HG03066 (cell line): ENCODE measurements around the gene ELP2.
A peak's percentile ranks its signal among the peaks of the same experiment; 100 is the strongest.
"Not testable (repeated sequence)": the region's sequence is repeated elsewhere in the genome, so short reads cannot be mapped to it uniquely, and the experiment has no call there.

Source experiments
- ATAC-seq: cut with Tn5 transposase; IDR thresholded peaks from one replicate; pipeline ENCODE4 v1.9.1; 2021; ENCODE audit warnings: low read depth; ENCODE audit not compliant: unreplicated experiment

The ELP2 gene, protein sequence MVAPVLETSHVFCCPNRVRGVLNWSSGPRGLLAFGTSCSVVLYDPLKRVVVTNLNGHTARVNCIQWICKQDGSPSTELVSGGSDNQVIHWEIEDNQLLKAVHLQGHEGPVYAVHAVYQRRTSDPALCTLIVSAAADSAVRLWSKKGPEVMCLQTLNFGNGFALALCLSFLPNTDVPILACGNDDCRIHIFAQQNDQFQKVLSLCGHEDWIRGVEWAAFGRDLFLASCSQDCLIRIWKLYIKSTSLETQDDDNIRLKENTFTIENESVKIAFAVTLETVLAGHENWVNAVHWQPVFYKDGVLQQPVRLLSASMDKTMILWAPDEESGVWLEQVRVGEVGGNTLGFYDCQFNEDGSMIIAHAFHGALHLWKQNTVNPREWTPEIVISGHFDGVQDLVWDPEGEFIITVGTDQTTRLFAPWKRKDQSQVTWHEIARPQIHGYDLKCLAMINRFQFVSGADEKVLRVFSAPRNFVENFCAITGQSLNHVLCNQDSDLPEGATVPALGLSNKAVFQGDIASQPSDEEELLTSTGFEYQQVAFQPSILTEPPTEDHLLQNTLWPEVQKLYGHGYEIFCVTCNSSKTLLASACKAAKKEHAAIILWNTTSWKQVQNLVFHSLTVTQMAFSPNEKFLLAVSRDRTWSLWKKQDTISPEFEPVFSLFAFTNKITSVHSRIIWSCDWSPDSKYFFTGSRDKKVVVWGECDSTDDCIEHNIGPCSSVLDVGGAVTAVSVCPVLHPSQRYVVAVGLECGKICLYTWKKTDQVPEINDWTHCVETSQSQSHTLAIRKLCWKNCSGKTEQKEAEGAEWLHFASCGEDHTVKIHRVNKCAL

DNA sequence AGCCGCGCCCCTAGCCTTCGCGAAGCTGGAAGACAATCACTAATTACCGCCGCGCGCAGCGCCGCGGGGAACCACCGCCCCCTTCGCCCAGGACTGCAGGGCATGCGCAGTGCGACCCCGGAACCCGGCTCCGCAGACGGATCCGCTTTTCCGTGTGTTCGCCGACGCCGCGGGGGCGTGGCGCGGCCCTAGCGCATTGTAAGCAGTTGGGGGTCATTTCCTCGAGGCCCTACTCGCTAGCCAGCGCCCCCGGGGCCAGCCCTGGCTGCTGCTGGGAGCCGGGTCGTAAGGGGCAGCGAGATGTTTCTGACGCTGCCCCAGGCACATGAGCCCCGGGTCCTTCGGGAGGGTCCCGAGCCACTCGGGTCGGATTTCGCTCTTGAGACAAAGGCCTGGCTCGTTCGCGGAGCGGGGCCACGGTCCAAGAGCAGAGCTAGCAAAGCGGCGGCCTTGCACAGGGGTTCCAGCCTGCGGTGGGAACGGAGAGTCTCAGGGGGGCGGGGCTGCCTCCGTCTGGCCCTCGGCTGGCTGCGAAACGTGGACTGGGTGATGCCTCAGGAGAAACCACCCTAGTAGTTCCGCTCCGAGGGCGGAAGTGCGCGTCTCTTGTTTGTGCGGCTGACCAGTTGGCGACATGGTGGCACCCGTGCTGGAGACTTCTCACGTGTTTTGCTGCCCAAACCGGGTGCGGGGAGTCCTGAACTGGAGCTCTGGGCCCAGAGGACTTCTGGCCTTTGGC, at the start of gene ELP2, which contains the start of gene SLC39A6:
Gene ELP2, plus strand, starts transcription at position 600 of the 739 bp plus-strand sequence. Its CDS starts 35 bp downstream, at position 635.
Gene SLC39A6, minus strand, starts transcription at position 41 of the 739 bp plus-strand sequence. CDS start 2,333 bp downstream, outside the sequence.
- peak; percentile 88 for ATAC-seq

DNA sequence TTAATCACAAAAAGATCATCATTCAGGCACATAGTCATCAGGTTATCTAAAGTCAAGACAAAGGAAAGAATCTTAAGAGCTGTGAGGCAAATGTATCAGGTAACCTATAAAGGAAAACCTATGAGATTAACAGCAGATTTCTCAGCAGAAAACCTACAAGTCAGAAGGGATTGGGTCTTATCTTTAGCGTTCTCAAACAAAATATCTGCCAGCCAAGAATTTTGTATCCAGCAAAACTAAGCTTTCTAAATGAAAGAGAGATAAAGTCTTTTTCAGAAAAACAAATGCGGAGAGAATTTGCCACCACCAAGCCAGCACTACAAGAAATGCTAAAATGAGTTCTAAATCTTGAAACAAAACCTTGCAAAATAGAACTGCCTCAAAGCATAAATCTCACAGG, 48.6 kb upstream of the ELP2 start:
- ATAC-seq, result not testable (repeated sequence)

DNA sequence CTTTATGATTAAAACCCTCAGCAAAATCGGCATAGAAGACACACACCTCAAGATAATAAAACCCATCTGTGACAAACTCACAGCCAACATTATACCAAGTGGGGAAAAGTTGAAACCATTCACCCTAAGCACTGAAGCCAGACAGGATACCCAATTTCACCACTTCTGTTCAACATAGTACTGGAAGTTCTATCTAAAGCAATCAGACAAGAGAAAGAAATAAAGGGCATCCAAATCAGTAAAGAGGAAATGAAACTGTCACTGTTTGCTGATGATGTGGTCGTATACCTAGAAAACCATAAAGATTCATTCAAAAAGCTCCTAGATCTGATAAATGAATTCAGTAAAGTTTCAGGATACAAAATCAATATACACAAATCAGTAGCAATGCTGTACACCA, 46.0 kb upstream of the ELP2 start:
- ATAC-seq, result no peak

DNA sequence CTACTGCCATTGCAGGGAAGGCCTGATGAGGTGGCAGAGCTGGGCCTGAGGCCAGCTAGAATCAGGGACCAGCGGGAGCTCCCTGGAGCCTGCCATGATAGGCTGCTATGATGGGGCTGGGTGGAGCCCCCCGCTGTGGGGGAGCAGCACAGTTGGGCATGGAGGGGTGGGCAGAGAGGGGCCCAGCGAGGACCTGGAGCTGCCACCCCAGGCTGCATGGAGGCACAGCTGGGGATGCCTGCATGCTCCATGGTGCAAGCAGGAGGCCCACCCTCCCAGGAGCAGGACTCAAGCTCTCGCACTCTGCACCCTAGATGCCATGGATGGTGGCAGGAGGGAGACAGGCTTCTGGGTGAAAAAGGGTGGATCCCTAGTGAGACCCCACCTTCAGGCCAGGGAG, 44.5 kb upstream of the ELP2 start:
- no peak for ATAC-seq

DNA sequence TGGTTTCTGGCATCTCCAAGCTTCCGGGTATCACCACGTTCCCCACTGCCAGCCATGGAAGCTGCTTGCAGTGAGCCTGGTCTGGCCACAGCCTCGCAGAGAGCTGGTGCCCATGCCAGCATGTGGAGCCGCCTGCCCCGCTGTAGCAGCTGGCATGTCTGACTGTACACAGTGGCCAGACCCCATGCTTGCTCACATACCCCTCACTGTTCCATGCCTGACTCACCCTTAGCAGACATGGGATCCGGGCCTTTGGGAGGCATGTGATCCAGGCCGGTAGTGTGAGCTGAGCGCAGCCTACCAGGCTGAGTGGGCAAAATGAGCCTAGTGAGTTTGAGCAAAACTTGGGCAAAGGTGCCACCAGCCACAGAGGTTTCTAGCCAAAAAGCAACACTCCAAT, 43.5 kb upstream of the ELP2 start:
- no peak for ATAC-seq

DNA sequence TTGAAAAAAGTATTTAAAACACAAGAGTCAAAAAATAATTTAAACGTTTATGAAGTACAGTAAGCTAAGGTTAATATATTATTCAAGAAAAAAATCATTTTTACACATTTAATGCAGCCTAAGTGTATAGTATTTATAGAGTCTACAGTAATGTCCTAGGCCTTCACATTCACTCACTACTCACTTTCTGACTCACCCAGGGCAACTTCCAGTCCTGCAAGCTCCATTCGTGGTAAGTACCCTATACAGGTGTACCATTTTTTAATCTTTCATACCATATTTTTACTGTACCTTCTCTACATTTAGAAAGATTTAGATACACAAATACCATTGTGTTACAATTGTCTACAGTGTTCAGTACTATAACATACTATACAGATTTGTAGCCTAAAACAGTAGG, 41.4 kb upstream of the ELP2 start:
- ATAC-seq, result no peak

DNA sequence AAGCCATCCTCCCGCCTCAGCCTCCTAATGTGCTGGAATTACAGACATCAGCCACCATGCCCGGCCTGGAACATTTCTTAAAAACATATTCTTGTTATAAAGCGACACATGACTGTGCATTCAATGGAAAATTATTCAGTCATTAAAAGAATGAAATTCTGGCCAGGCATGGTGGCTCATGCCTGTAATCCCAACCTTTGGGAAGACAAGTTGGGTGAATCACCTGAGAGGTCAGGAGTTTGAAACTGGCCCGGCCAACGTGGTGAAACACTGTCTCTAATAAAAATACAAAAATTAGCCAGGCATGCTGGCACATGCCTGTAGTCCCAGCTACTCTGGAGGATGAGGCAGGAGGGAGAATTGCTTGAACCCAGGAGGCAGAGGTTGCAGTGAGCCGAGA, 40.7 kb upstream of the ELP2 start:
- ATAC-seq, result no peak

DNA sequence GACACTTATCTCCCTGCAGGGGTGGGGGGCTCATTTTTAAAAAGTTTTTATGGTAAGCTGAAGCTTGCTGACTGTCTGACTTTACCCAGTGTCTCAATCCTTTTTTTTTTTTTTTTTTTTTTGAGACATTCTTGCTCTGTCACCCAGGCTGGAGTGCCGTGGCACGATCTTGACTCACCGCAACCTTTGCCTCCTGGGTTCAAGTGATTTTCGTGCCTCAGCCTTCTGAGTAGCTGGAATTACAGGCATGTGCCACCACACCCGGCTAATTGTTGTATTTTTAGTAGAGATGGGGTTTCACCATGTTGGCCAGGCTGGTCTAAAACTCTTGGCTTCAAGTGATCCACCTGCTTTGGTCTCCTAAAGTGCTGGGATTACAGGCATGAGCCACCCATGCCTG, 37.6 kb upstream of the ELP2 start:
- ATAC-seq, result not testable (repeated sequence)

DNA sequence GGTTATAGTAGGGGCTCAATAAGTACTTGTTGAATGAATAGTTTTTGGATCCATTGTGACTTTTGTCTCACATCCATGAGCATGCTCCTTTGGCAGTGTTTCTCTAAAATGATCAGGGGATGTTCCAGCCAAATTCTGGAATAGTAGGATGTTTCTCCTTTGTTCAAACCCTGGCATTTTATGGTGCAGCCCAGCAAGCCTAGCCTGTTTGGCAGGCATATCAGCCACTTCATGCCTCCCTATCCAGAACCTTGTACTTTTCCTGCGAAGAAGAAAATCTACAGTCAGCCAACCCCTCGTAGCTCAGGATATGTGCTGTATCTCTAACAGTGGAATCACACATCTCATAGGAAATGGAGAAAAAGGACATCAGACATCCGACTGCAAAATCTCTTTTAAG, 35.3 kb upstream of the ELP2 start:
- no peak for ATAC-seq

DNA sequence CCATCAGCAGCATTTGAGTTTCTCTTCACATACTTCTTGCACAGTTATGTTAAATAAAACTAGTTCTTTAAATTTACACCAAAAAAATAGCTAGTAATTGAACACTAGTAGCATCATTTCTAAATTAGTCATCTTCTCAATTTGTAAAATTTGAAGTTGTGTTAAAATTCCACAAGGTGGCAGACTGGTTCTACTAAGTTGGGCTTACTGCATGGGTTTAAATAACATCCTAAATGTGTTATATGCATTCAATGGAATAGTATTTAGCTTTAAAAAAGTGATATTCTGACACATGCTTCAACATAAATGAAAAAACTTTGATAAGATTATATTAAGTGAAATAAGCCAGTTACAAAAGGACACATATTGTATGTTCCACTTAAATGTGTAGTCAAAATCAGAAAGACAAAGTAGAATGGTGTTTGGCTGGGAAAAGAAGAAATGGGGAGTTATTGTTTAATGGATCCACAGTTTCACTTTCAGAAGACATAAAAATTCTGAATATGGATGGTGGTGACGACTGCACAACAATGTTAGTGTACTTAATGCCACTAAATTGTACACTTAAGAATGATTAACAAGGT, 33.7 kb upstream of the ELP2 start:
- ATAC-seq, result no peak

DNA sequence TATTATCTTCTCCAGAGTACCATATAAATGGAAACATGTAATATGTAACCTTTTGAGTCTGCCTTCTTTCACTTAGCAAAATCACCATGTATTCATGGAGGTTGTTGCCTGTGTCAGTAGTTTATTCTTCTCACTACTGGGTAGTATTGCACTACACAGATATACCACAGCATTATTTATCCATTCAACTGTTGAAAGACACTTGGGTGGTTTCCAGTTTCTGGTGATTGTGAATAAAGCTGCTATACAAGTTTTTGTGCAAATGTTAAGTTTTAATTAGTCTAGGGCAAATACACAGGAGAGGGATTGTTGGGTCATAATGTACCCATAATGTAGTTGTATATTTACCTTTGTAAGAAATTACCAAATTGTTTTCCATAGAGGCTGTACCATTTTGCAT, 32.7 kb upstream of the ELP2 start:
- ATAC-seq, result no peak

DNA sequence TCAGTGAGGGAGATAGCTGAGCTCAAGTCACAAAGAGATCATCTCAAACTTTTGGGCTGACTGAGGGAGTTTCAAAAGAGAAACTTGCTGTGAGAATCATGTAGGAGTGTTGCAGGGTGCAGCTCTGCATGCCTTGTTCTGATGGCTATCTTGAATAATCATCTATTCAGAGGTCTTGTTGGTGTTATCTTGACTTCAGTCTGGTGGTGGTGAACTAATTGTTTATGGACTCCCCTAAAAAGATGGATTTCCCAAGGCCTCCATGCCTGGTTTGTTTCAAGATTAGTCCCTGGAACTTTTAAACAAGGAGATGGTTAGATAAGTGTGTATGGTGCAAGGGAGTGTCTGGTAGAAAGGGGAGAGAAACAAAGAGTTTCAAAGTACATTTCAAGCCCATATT, 30.4 kb upstream of the ELP2 start:
- ATAC-seq, result no peak

DNA sequence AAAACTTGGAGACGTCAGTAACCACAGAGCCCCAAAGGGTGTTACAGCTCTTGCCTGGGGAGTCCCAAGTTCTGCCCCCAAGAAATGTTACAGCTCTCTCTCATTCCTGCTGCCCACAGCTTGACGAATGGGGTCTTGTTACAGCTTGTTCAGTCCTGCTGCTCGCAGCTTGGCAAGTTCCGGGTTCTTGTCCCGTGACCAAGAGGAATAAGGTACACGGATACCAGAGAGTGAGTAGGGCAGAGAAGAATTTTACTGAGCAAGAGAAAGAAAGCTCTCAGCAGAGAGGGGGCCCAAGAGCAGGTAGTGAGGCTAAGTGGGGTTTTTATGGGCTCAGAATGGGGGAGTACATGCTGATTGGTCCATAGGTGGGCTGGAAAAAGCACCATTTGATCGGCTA, 27.8 kb upstream of the ELP2 start:
- no peak for ATAC-seq

DNA sequence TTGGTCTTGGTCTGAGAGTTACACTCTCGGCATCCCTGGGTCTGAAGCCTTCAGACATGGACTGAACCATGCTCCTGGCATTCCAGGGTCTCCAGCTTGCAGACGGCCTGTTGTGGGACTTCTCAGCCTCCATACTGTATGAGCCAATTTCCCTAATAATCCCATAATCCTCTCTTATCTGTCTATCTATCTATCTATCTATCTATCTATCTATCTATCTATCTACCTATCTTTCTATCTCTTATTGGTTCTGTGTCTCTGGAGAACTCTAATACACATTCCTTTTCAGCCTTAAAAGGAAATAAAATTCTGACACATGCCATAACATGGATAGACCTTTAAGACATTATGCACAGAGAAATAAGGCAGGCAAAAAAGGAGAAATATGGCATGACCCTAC, 24.9 kb upstream of the ELP2 start:
- no peak for ATAC-seq

DNA sequence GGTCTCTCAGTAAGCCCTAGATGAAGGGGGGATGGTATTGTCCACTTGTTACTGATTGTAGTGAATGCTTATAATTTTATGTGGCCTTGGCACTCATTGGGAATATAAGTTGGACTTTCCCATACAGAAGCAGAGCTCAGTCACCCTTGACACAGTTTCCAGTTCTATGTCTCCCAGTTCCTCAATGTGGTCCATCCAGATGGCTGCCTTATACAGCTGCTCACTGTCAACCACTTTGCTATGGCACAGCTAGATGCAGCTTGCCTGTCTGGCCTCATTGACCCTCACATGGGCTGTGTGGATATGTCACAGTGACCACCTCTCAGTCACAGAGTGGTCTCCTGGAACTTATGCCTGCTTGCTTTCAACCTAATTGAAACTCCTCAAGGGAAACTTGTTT, 22.2 kb upstream of the ELP2 start:
- ATAC-seq, result no peak

DNA sequence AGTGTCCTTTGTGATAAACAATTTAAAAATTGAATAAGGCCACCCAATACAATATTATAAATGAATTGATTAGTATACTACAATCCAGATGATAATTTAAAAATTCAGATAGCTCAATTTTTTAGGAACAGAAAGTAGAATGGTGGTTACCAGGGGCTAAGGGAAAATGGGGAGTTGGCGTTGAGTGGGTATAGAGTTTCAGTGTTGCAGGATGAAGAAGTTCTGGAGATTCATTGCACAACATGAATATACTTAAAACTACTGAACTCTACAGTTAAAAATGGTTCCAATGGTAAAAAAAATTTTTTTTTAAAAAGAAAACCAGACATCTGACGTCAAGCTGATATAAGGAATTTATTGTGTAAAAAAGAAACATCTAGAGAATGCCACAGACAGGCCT, 21.5 kb upstream of the ELP2 start:
- no peak for ATAC-seq

DNA sequence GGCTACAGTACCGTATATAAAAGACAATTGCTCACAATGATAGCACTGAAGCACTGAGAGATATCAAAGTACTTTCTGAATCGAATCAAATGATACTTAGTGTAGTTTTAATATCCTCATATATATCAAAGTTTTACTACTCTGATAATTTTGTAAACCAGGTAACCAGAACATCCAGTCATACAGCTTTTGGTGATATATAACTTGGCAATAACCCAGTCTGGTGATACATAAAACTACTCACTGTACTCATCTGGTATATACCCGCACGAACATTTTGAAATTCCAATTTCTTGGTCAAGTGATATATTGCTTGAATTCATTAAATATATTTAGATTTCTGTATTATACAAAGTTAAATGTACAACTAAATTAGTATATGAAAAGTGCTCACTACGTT, 21.1 kb upstream of the ELP2 start:
- ATAC-seq, result no peak

DNA sequence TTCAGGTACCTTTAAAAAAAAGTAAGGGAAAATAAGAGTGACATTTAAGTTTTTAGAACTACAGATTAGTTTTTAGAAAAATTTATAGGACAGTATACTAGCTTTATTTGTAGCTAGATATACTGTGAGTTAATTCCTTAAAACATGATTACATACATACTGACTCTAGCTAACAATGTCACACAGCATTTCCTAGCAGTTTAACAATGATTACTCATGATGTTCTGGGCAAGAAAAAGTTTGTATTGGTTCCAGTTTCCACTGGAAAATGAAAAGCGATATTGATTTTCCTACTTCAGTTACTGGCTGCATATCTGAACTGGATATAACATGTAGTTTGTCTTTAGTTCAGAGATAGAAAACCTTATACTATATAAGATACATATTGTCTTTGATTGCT, 20.0 kb upstream of the ELP2 start:
- ATAC-seq, result no peak

DNA sequence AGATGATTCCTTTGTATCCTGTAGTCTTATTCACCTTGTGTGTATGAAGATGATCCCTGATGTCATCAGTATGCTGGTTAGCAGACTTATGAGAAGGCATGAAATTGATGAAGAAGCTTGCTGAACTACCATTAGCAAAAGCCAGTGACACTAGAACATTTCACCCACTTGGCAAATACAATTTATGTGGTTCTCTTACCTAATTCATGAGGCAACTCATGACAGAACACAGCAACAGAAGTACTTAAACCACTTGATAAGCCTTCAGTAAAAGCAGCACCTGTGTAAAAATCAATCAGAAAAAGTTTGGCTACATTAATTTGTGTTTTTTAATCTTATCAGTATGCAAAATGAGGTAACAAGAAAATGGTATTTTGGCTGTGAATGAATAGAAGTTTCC, 17.4 kb upstream of the ELP2 start:
- no peak for ATAC-seq

DNA sequence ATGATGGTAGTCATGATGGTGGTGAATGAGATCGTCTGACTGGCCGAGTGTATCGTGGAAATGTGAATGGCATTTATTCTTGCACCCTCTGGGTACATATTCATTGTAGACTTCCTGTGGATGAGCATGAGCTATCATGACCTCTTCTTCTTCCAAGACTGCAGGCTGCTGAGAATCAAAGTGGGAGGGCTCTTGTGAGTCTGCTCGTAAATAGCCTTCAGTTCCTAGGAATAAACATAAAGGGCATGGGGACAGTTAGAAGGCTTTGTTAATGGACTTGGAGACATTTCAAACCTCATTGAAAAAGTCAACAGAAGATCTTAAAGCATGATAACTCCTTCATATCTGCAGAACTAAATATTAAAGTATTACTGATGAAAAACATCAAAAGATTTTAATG, 15.4 kb upstream of the ELP2 start:
- no peak for ATAC-seq

DNA sequence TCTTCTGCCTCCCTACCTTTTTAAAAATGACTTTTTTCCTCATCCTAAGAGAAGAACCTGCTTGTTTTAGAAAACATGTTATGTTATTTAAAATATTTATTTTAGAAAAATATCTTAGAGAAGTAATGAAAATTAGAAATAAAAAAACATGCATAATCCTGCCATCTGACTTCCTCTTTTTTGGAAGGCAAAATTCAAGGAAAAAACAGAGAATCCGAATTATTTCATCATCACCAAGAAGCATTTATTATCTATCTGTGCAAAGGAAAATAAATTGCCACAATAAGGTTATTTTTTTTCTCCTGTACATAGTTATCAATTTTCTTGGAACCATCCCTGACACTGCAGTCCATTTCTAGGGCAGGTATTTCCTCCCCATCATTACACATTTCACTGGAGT, 15.0 kb upstream of the ELP2 start:
- ATAC-seq, result no peak
